GF-D8 (cell line): ENCODE results near the gene UBE2D3.
"Not testable (repeated sequence)": the region's sequence is repeated elsewhere in the genome, so short reads cannot be mapped to it uniquely, and the experiment has no call there.

ENCODE experiments used
- DNase-seq: peaks from one replicate; lab custom pipeline; 2025; lab: John Stamatoyannopoulos, UW

UBE2D3 gene

GRCh38 chr4:102829803-102830202 lies 2.5 kb upstream of the UBE2D3 start:
- DNase-seq = no peak

- no peak for DNase-seq
These were observed 1.1 kb upstream of the UBE2D3 start for GRCh38 chr4:102828497-102828808.

GRCh38 chr4:102827674-102828496 lies 534 bp upstream of the UBE2D3 start:
- DNase-seq = peak; percentile 100

- no peak for DNase-seq
These were observed 1.1 kb downstream of the UBE2D3 start for GRCh38 chr4:102826105-102826889.

GRCh38 chr4:102825261-102826091 lies 1.9 kb downstream of the UBE2D3 start:
- DNase-seq = peak; percentile 57

GRCh38 chr4:102824398-102824797 lies 3.0 kb downstream of the UBE2D3 start:
- no peak for DNase-seq

- no peak for DNase-seq
These were observed 3.5 kb downstream of the UBE2D3 start for GRCh38 chr4:102823897-102824296.

- no peak for DNase-seq
These were observed 3.9 kb downstream of the UBE2D3 start for GRCh38 chr4:102823464-102823863.

- no peak for DNase-seq
These were observed 7.6 kb downstream of the UBE2D3 start for GRCh38 chr4:102819588-102820365.

GRCh38 chr4:102819100-102819499 lies 8.3 kb downstream of the UBE2D3 start:
- not testable (repeated sequence) for DNase-seq

- no peak for DNase-seq
These were observed 9.6 kb downstream of the UBE2D3 start for GRCh38 chr4:102817613-102818268.

GRCh38 chr4:102817021-102817605 lies 10.2 kb downstream of the UBE2D3 start:
- no peak for DNase-seq

GRCh38 chr4:102815981-102816380 lies 11.4 kb downstream of the UBE2D3 start:
- no peak for DNase-seq

GRCh38 chr4:102809691-102810090 lies 17.7 kb downstream of the UBE2D3 start:
- no peak for DNase-seq

GRCh38 chr4:102809190-102809589 lies 18.2 kb downstream of the UBE2D3 start:
- no peak for DNase-seq

- no peak for DNase-seq
These were observed 19.3 kb downstream of the UBE2D3 start for GRCh38 chr4:102808009-102808408.

GRCh38 chr4:102807345-102807744 lies 20.0 kb downstream of the UBE2D3 start:
- DNase-seq = no peak

- no peak for DNase-seq
These were observed 27.5 kb downstream of the UBE2D3 start for GRCh38 chr4:102799816-102800215.

- no peak for DNase-seq
These were observed 32.4 kb downstream of the UBE2D3 start for GRCh38 chr4:102794999-102795398.

GRCh38 chr4:102792361-102792936 lies 34.9 kb downstream of the UBE2D3 start:
- DNase-seq = no peak
